ENCODE results near the gene SSX2B.
"Not testable (repeated sequence)": the region's sequence is repeated elsewhere in the genome, so short reads cannot be mapped to it uniquely, and the experiment has no call there.

DNA sequence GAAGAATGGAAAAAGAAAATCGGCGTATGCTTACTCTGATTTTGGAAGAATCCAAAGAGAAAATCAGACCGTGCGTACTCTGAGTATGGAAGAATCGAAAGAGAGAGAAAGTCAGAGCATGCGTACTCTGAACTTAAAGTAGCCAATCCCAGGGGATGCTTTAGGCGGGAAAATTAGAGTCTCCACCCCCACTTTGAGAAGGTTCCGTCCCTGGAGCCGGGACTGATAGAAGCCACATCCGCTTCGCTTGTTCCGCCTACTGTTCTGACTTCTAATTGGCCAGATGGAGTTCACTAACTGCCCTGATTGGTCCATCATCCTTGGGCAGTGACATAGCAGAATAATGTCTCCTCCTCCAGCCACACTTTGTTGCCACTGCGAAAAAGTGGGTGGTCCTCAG, 44.0 kb upstream of the SSX2B start, which contains the start of gene SSX2:
- TF ChIP-seq POLR2A, CTCF (IDR thresholded peaks at IDR 0.05): not testable (repeated sequence)
